ENCODE data around the gene ZNF362. TPM values are rescaled to one million over a fixed set of nuclear protein-coding genes. Genes with fewer than 3 reads are reported as not detected.

ZNF362 gene
- polyA plus RNA-seq, 3 donors, result 55.9 to 65.9 (median 65.4) TPM

GRCh38 chr1:33260439-33260838 is 4.1 kb downstream of the ZNF362 start:
- no peak for DNase-seq (ENCODE audit: extremely low read depth in 1 of 11, low read depth in 9 of 11, low spot score in 4 of 11)

- DNase-seq (ENCODE audit: extremely low read depth in 1 of 11, low read depth in 9 of 11, low spot score in 4 of 11), result no peak
These were observed 5.1 kb downstream of the ZNF362 start for GRCh38 chr1:33261344-33261743.

DNA sequence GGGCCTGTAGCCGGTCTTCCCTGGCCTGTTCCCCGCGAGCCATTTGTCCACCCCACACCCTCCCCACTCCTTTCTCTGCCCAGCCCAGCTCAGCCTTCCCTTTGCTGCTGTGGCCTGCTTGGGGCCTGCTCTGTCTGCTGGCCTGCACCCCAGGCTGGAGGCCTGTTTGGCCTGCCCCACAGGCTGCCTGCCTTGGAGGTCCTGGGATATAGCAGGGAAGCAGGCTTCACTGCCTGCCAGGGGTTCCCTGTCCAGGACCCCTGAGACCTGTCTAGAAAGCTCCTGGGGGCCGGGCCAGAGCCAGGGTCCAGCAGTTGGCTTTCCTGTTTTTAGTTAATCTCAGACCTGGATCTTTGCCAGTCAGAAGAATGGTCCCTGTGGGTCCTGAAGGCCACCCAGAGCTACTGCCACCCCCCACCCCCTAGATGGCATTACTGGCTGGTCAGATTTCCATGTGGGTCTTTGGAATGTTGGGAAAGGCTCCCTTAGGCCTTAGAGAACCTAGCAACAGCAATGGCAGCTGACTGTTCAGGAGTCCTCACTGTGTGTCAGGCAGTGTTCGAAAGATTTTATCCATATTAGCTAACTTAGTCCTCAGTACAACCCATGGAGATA is 7.7 kb downstream of the ZNF362 start:
- no peak for DNase-seq (ENCODE audit: extremely low read depth in 1 of 11, low read depth in 9 of 11, low spot score in 4 of 11)

- no peak for DNase-seq (ENCODE audit: extremely low read depth in 1 of 11, low read depth in 9 of 11, low spot score in 4 of 11)
These were observed 9.7 kb downstream of the ZNF362 start for GRCh38 chr1:33265780-33266605.

DNA sequence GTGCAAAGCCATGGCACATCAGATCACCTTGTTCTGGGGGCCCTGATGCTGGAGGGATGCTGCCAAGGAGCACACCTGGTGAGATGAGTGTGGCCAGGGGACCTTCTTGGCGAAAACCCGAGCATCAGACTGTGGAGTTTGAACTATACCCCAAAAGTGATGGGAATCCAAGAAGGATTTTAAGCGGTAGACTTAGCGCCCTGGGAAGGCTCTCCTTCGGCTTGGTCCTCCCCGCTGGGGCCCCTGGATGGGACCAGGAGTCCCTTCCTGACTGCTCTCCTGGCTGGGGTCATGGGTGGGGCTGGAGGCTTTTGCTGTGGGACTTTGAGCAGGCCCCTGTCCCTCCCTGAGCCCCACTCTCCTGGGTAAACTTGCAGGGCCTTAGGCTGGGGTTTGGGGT is 10.5 kb downstream of the ZNF362 start:
- DNase-seq (ENCODE audit: extremely low read depth in 1 of 11, low read depth in 9 of 11, low spot score in 4 of 11), result no peak

DNA sequence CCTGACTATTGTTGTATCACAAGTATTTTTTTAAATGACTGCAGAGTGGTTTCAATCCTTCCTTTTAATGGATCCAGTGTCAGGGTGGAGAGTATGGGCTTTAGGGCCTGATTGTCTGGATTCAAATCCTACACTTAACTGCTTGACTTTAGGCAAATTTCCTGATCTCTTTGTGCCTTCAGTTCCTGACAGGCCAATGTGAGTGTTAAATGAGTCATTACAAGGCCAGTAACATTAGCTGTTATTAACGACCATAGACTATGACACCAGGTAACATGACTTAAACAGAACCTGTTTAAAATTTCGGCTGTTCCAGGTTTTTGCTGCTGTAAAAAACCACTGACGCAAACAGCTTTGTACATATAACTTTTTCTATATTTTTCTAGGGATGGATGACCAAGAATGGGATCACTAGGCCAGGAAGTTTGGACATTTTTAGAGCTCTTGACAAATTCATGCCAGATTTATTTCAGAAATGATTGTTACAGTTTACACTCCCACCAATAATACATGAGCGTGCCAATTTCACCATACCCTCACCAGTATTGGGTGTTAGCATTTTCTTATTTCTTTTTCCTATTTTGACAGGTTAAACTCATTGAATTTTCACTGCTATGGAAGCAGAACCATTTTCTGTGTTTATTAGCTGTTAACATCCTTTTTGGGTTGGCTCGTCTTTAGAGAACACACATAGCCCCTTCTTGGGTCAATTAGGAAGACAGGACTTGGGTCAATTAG is 11.3 kb downstream of the ZNF362 start:
- no peak for DNase-seq (ENCODE audit: extremely low read depth in 1 of 11, low read depth in 9 of 11, low spot score in 4 of 11)

GRCh38 chr1:33268457-33268856 is 12.2 kb downstream of the ZNF362 start:
- no peak for DNase-seq (ENCODE audit: extremely low read depth in 1 of 11, low read depth in 9 of 11, low spot score in 4 of 11)

DNA sequence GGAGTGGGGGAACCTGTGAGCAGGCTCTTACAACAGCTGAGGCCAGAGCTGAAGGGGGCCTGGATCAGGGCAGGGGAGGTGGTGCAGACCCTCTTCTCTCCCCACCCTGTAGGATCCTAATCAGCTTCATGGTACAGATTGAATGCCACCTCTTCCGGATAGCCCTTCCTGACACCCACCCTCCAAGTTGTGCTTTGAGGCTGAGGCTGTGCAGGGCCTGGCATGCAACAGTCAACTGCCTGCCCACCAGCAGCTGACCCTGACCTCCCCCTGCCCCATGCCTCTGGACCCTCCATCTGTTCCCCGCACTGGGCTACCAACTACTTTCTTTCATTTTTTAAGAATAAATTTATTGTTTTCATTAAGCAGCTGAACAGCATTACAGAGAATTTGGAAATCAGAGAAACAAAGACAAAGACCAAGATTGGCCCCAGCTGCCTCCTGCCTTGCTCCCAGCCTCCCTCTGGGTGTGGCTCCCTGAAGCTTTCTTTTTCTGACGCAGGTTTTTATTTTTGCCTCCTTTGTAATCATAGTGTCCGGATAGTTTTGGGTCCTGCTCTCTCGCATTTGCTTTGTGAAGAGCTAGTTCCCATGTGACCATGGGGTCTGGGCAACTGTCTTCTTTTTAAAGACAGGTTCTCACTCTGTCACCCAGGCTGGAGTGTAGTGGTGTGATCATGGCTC is 12.8 kb downstream of the ZNF362 start:
- no peak for DNase-seq (ENCODE audit: extremely low read depth in 1 of 11, low read depth in 9 of 11, low spot score in 4 of 11)

DNA sequence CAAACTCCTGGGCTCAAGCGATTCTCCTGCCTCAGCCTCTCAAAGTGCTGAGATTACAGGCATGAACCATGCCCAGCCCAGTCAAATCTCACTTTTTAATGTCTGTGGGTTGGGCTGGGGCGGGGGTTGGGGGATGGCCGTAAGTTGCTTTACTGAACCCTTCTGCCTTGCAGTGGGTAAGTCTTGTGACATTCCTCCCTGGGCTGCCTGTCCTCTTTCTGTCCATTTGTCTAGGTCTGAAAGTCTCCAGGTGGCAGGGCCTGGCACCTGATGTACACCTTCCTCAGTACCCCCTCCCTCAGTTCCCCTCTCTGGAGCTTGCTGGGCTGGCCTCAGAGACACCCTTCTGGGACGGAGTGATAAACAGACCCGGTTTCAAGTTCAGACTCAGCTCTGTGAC is 13.3 kb downstream of the ZNF362 start:
- no peak for DNase-seq (ENCODE audit: extremely low read depth in 1 of 11, low read depth in 9 of 11, low spot score in 4 of 11)

DNA sequence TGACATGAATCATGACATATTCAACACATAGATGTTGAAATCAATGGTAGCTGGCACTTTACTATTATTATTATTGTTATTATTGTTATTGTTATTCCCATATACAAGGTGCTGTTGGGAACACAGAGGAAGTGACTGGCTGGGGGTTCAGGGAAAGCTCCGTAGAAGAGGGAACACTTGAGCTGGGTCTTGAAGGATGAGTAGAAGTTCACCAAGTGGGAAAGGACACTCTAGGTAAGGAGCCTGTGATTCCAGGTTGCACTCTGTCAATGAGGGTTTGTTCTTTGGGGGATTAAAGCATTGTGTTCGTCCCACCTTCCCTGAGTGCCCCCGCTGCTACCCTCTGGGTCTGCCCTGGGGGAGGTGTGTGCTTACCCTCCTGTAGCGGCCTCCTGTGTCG is 14.1 kb downstream of the ZNF362 start:
- no peak for DNase-seq (ENCODE audit: extremely low read depth in 1 of 11, low read depth in 9 of 11, low spot score in 4 of 11)

DNA sequence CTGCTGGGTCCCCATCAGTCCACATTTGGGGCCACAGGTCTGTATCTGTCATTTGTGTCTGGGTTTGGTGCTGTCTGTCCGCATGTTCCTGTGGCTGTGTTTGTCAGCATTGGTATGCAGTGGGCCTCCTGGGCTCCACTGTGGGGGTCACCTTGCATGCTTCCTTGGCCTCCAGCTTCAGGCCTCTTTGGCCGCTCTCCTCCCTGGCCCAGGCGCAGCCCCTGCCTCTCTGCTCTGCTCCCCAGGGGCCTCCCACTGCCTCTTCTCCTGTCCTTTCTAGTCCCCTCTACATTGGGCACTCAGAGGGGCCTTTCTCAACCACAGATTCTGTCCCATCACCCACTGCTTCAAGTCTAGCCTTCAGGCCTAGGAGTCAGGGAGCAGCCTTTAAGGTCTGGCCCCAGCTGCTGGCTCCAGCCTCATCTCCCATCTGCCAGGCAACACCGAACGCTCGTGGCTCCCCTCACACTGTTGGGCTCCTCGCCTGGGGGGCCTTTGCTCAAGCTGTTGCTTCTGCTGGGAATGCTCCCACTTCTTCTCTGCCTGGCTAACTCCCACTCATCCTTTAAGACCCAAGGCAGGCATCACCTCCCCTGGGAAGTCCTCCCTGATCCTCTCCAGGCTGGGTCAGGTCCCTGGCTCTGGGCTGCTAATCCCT is 14.6 kb downstream of the ZNF362 start:
- DNase-seq (ENCODE audit: extremely low read depth in 1 of 11, low read depth in 9 of 11, low spot score in 4 of 11), result no peak

GRCh38 chr1:33271666-33272505 is 15.6 kb downstream of the ZNF362 start:
- DNase-seq (ENCODE audit: extremely low read depth in 1 of 11, low read depth in 9 of 11, low spot score in 4 of 11), result no peak

DNA sequence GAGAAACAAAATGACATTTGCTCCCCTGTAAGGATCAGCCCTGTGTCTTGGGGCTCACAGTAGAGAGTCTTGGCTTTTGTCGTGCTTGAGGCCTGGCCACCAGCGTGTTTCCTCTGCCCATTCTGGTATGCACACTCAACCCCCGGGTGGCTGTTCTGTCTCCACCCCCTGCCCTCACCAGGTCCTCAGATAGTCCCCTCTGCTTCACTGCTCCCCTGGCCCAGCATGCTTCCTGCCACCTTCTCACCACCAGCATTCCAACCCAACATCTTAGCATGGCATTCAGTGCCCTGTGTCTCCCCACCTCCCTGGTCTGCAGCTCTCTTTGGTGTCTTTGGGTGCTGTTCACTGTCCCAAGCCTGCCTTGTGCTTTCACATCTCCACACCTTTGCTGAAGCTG is 16.2 kb downstream of the ZNF362 start:
- no peak for DNase-seq (ENCODE audit: extremely low read depth in 1 of 11, low read depth in 9 of 11, low spot score in 4 of 11)

GRCh38 chr1:33272930-33273329 is 16.6 kb downstream of the ZNF362 start:
- DNase-seq (ENCODE audit: extremely low read depth in 1 of 11, low read depth in 9 of 11, low spot score in 4 of 11), result no peak

DNA sequence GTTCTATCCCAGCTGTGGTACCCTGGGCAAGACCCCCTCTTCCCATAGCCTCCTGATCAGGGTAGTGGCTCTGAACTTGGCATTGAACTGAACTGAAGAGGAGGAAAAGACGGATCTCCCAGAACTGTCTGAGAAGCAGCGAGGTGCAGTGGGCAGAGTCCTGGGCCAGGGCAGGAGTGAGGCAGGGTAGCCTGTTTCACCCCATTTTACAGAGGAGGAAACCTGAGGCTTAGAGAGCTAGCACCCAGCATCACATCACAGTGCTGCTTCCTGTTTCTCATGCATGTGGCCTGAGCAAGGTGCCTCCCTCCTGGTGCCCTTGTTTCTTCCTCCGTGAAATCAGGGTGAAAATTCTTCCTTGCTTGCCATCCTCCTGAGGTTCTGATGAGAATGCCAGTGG is 17.1 kb downstream of the ZNF362 start:
- no peak for DNase-seq (ENCODE audit: extremely low read depth in 1 of 11, low read depth in 9 of 11, low spot score in 4 of 11)

GRCh38 chr1:33273961-33274371 is 17.7 kb downstream of the ZNF362 start:
- DNase-seq (ENCODE audit: extremely low read depth in 1 of 11, low read depth in 9 of 11, low spot score in 4 of 11), result no peak

DNA sequence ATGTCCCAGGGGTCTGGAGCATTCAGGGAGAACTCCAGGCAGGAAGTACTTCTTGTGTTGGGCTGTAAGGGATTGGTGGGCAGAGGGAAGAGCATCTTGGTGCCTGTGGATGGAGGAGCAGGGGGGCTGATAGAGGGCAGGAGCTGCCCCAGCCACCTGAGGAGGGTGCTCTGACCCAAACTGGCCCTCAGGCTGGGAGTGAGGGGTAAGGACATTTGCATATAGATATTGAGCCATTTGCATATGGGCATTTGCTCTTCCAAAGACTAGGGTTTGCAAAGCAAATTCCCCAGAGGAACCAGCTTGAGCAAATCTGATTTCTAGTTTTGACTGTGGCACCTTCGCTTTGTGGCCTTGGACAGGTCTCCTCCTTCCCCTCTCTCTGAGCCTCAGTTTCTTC is 18.2 kb downstream of the ZNF362 start:
- DNase-seq (ENCODE audit: extremely low read depth in 1 of 11, low read depth in 9 of 11, low spot score in 4 of 11), result no peak

- DNase-seq (ENCODE audit: extremely low read depth in 1 of 11, low read depth in 9 of 11, low spot score in 4 of 11), result no peak
These were observed 18.9 kb downstream of the ZNF362 start for GRCh38 chr1:33275195-33275594.
